ENCODE results near the gene TMSB4X. TPM values are rescaled to one million over a fixed set of nuclear protein-coding genes. Genes with fewer than 3 reads are reported as not detected.

Gene TMSB4X
- total RNA-seq, 4 donors from 2014 or later = 3,003 to 8,971 (median 6,474) TPM

GRCh38 chrX:12974305-12974795 lies 560 bp upstream of the TMSB4X start:
- no peak for TF ChIP-seq CTCF (IDR thresholded peaks at IDR 0.05; ENCODE audit: low read depth)

- TF ChIP-seq CTCF (IDR thresholded peaks at IDR 0.05; ENCODE audit: low read depth) = no peak
These were observed 708 bp downstream of the TMSB4X start for GRCh38 chrX:12975670-12975965.

- TF ChIP-seq CTCF (IDR thresholded peaks at IDR 0.05; ENCODE audit: low read depth) = no peak
These were observed 1.2 kb downstream of the TMSB4X start for GRCh38 chrX:12975991-12976558.

GRCh38 chrX:12977761-12978204 lies 2.9 kb downstream of the TMSB4X start:
- TF ChIP-seq CTCF (IDR thresholded peaks at IDR 0.05; ENCODE audit: low read depth) = no peak

- TF ChIP-seq CTCF (IDR thresholded peaks at IDR 0.05; ENCODE audit: low read depth) = no peak
These were observed 3.5 kb downstream of the TMSB4X start for GRCh38 chrX:12978205-12979025.

- no peak for TF ChIP-seq CTCF (IDR thresholded peaks at IDR 0.05; ENCODE audit: low read depth)
These were observed 4.2 kb downstream of the TMSB4X start for GRCh38 chrX:12979026-12979607.

GRCh38 chrX:12979616-12980015 lies 4.7 kb downstream of the TMSB4X start:
- no peak for TF ChIP-seq CTCF (IDR thresholded peaks at IDR 0.05; ENCODE audit: low read depth)

Data from subcutaneous adipose tissue (tissue), 4 donors.